CD14-positive monocyte (primary cell): ENCODE results near the gene GBX1. TPM values are rescaled to one million over a fixed set of nuclear protein-coding genes. Genes with fewer than 3 reads are reported as not detected.
A peak's percentile ranks its signal among the peaks of the same experiment; 100 is the strongest.

Source experiments
- DNase-seq, 3 donors: peaks; one replicate each; pipeline ENCODE4 v3.0.0-alpha.2; 2011 to 2022
- H2AFZ ChIP-seq: 2 replicates; pipeline ENCODE4 v1.6.0; 2012; ENCODE audit warnings: mild to moderate bottlenecking, low read depth, low read length, inconsistent platforms; ENCODE audit not compliant: insufficient read depth, poor library complexity, severe bottlenecking
- H3K27ac ChIP-seq, 2 donors: 1 replicate in 1 of 2; 2 replicates in 1 of 2; pipeline ENCODE4 v1.5.1; 2012 to 2013; ENCODE audit warnings: low read length in 2 of 2, control low read depth in 1 of 2, inconsistent platforms in 1 of 2, low read depth in 1 of 2, mild to moderate bottlenecking in 1 of 2
- H3K27me3 ChIP-seq, 2 donors: one replicate each; pipeline versions ENCODE4 v1.6.0 to v1.6.1; 2011 to 2013; ENCODE audit warnings: low read length in 2 of 2; ENCODE audit not compliant: control insufficient read depth in 2 of 2, insufficient read depth in 2 of 2
- H3K36me3 ChIP-seq, 2 donors: replicated peaks in 1 of 2; 1 replicate in 1 of 2; 2 replicates in 1 of 2; pipeline versions ENCODE4 v1.5.1 to v1.6.1; 2012 to 2013; ENCODE audit warnings: low read length in 2 of 2, control low read depth in 1 of 2, inconsistent platforms in 1 of 2, mild to moderate bottlenecking in 1 of 2; ENCODE audit not compliant: insufficient read depth in 2 of 2, control insufficient read depth in 1 of 2
- H3K4me1 ChIP-seq, 2 donors: 1 replicate in 1 of 2; 2 replicates in 1 of 2; pipeline versions ENCODE4 v1.5.1 to v1.6.1; 2012 to 2013; ENCODE audit warnings: low read length in 2 of 2, control low read depth in 1 of 2, inconsistent platforms in 1 of 2, mild to moderate bottlenecking in 1 of 2, moderate library complexity in 1 of 2; ENCODE audit not compliant: insufficient read depth in 2 of 2, control insufficient read depth in 1 of 2
- H3K4me2 ChIP-seq: replicated peaks from 2 replicates; pipeline ENCODE3; 2012; ENCODE audit warnings: low read length, moderate library complexity, mild to moderate bottlenecking; ENCODE audit not compliant: poor library complexity, severe bottlenecking; ENCODE audit errors: extremely low read depth
- H3K4me3 ChIP-seq, 3 experiments: fragments of 200-600 bp in 1 of 3; sonication (generic) in 1 of 3; replicated peaks in 1 of 3; 1 replicate in 2 of 3; 2 replicates in 1 of 3; pipeline ENCODE4 v1.5.1; 2011 to 2013; ENCODE audit warnings: low read length in 3 of 3, mild to moderate bottlenecking in 3 of 3, control low read depth in 2 of 3, low read depth in 2 of 3, inconsistent platforms in 1 of 3, moderate library complexity in 1 of 3
- H3K79me2 ChIP-seq: 2 replicates; pipeline ENCODE4 v1.6.0; 2012; ENCODE audit warnings: mild to moderate bottlenecking, control low read depth, inconsistent platforms, low read length, moderate library complexity; ENCODE audit not compliant: insufficient read depth
- H3K9ac ChIP-seq: 2 replicates; pipeline ENCODE4 v1.6.0; 2017; ENCODE audit warnings: low read length, mild to moderate bottlenecking; ENCODE audit not compliant: insufficient read depth, poor library complexity, severe bottlenecking
- H3K9me3 ChIP-seq, 2 donors: replicated peaks in 1 of 2; 1 replicate in 1 of 2; 2 replicates in 1 of 2; pipeline versions ENCODE4 v1.5.1 to v1.6.1; 2012 to 2013; ENCODE audit warnings: low read length in 2 of 2, control low read depth in 1 of 2; ENCODE audit not compliant: control insufficient read depth in 1 of 2, insufficient read depth in 1 of 2
- H4K20me1 ChIP-seq: 2 replicates; pipeline ENCODE4 v1.6.0; 2012; ENCODE audit warnings: mild to moderate bottlenecking, low read length, control low read depth, moderate library complexity; ENCODE audit not compliant: insufficient read depth
- H3K27ac Mint-ChIP-seq, 7 donors: one replicate each; pipeline ENCODE4 v1.8.0; 2020; ENCODE audit warnings: mild to moderate bottlenecking in 7 of 7, mixed read lengths in 7 of 7, moderate library complexity in 6 of 7, inconsistent platforms in 2 of 7
- H3K27me3 Mint-ChIP-seq, 3 donors: one replicate each; pipeline ENCODE4 v1.8.0; 2021 to 2022; ENCODE audit warnings: low read depth in 3 of 3, mild to moderate bottlenecking in 3 of 3, mixed read lengths in 3 of 3, moderate library complexity in 3 of 3, inconsistent platforms in 1 of 3
- H3K36me3 Mint-ChIP-seq, 2 donors: one replicate each; pipeline ENCODE4 v1.8.0; 2020; ENCODE audit warnings: mixed read lengths in 2 of 2, inconsistent platforms in 1 of 2, mild to moderate bottlenecking in 1 of 2
- H3K4me1 Mint-ChIP-seq: one replicate; pipeline ENCODE4 v1.8.0; 2020; ENCODE audit warnings: mild to moderate bottlenecking, mixed read lengths
- H3K4me3 Mint-ChIP-seq, 2 donors: one replicate each; pipeline ENCODE4 v1.8.0; 2020; ENCODE audit warnings: mild to moderate bottlenecking in 2 of 2, mixed read lengths in 2 of 2, moderate library complexity in 1 of 2
- H3K9me3 Mint-ChIP-seq, 7 donors: one replicate each; pipeline ENCODE4 v1.8.0; 2020 to 2022; ENCODE audit warnings: mixed read lengths in 7 of 7, mild to moderate bottlenecking in 6 of 7, moderate library complexity in 6 of 7, inconsistent platforms in 2 of 7
- CTCF ChIP-seq: fragments of 200-600 bp; IDR thresholded peaks from one replicate; pipeline ENCODE4 v1.8.0; 2022; ENCODE audit warnings: antibody characterized with exemption, mild to moderate bottlenecking
- WGBS: methylation state at CpG from one replicate; pipeline ENCODE4 v1.1.5; 2013; ENCODE audit warnings: missing lambda C conversion rate; ENCODE audit not compliant: insufficient coverage; 5-methylcytosine and 5-hydroxymethylcytosine counted together
- intact Hi-C, 2 donors: fragments of 100-400 bp; cut with micrococcal nuclease; formaldehyde crosslinking; loops; one replicate each; pipeline versions ENCODE4 v1.15.0 to v1.15.1; 2023
- polyA plus RNA-seq, 3 donors: library from polyadenylated mRNA; depleted of rRNA in 1 of 3; unstranded in 2 of 3; stranded (reverse) in 1 of 3; fragments of 300-500 nt in 2 of 3; fragments of >200 nt in 1 of 3; fragmentation: Illumina TruSeq in 2 of 3; gene quantifications; 1 replicate in 2 of 3; 2 replicates in 1 of 3; pipeline ENCODE4 v1.2.3, GENCODE V29; 2012 to 2021

The GBX1 gene
- polyA plus RNA-seq, 3 donors = not detected

GRCh38 chr7:151140826-151141225 lies 26.7 kb downstream of the GBX1 start:
- no peak for TF ChIP-seq CTCF
- no peaks in the 10 kb centered on the region for H3K4me1 Mint-ChIP-seq
- no peak overlapping the region for H3K4me3 Mint-ChIP-seq
- no peak overlapping the region for H3K27ac ChIP-seq
- no peaks in the 10 kb centered on the region for H3K79me2 ChIP-seq
- H3K9me3 Mint-ChIP-seq = no peaks in the 10 kb centered on the region
- H3K27ac Mint-ChIP-seq = peak overlapping the region in 1 of 7 donors; percentile 5
- H4K20me1 ChIP-seq = no peaks in the 10 kb centered on the region
- WGBS = 98% methylated on average over 6 of the region's 7 CpGs
- H3K4me3 ChIP-seq = no peak overlapping the region
- H3K9ac ChIP-seq = no peak overlapping the region
- no peaks in the 10 kb centered on the region for H3K27me3 ChIP-seq
- H3K4me2 ChIP-seq = no peak overlapping the region
- DNase-seq = no peak
- peaks cover 51 to 57% of the 10 kb centered on the region in 2 donors for H3K36me3 Mint-ChIP-seq
- peaks cover 48 to 70% of the 10 kb centered on the region in 2 donors for H3K36me3 ChIP-seq
- no peak overlapping the region for H2AFZ ChIP-seq
- intact Hi-C loops = no loop called here
- H3K27me3 Mint-ChIP-seq = peaks cover 0 to 3% (median 2%) of the 10 kb centered on the region in 3 donors
- no peaks in the 10 kb centered on the region for H3K9me3 ChIP-seq
- H3K4me1 ChIP-seq = no peaks in the 10 kb centered on the region

- Histone ChIP-seq H2AFZ (no peak overlapping the region), H3K27me3 (no peaks in the 10 kb centered on the region), H4K20me1 (peaks cover 4% of the 10 kb centered on the region), H3K9me3 (no peaks in the 10 kb centered on the region), H3K4me3 (no peak overlapping the region), H3K36me3 (peaks cover 53 to 75% of the 10 kb centered on the region in 2 donors), H3K9ac (no peak overlapping the region), H3K4me2 (no peak overlapping the region), H3K79me2 (no peaks in the 10 kb centered on the region), H3K27ac (no peak overlapping the region), H3K4me1 (no peaks in the 10 kb centered on the region)
- peaks cover 0 to 3% (median 2%) of the 10 kb centered on the region in 3 donors for H3K27me3 Mint-ChIP-seq
- no peak for DNase-seq
- no peak for TF ChIP-seq CTCF
- H3K36me3 Mint-ChIP-seq = peaks cover 60 to 67% of the 10 kb centered on the region in 2 donors
- intact Hi-C loops = no loop called here
- WGBS = 100% methylated on average over 2 of the region's 9 CpGs
- no peaks in the 10 kb centered on the region for H3K9me3 Mint-ChIP-seq
- H3K27ac Mint-ChIP-seq = no peak overlapping the region
- H3K4me3 Mint-ChIP-seq = no peak overlapping the region
- H3K4me1 Mint-ChIP-seq = no peaks in the 10 kb centered on the region
These were observed 27.7 kb downstream of the GBX1 start for GRCh38 chr7:151139791-151140190.
